GM12878 (cell line): ENCODE results near the gene KIF23.

Source experiments
- CEBPB ChIP-seq, 2 experiments: fragments of 150-350 bp in 1 of 2; IDR thresholded peaks; 2 replicates each; pipeline ENCODE4 v1.6.1; 2012 to 2014; ENCODE audit warnings: low read depth in 2 of 2, low read length in 2 of 2, borderline replicate concordance in 1 of 2, inconsistent platforms in 1 of 2
- CTCF ChIP-seq, 3 experiments: IDR thresholded peaks in 2 of 3; conservative IDR thresholded peaks in 1 of 3; 2 replicates each; pipeline ENCODE4 v1.5.1; 2011; ENCODE audit warnings: low read depth in 3 of 3, low read length in 3 of 3, mild to moderate bottlenecking in 3 of 3, control low read depth in 2 of 3, moderate library complexity in 2 of 3, inconsistent platforms in 1 of 3, mixed read lengths in 1 of 3; ENCODE audit not compliant: control insufficient read depth in 2 of 3, insufficient read depth in 1 of 3; ENCODE audit errors: extremely low read depth in 1 of 3
- HCFC1 ChIP-seq: fragments of 150-350 bp; IDR thresholded peaks from 2 replicates; pipeline ENCODE4 v1.6.1; 2014; ENCODE audit warnings: low read length
- NFXL1 ChIP-seq: fragments of 450-650 bp; IDR thresholded peaks from 2 replicates; pipeline ENCODE4 v1.6.1; 2017; ENCODE audit warnings: antibody characterized with exemption, mild to moderate bottlenecking, borderline replicate concordance
- POLR2AphosphoS2 ChIP-seq: IDR thresholded peaks from 2 replicates; pipeline ENCODE4 v1.6.1; 2011; ENCODE audit warnings: low read depth, mild to moderate bottlenecking, low read length, improper control_type of control experiment, moderate library complexity
- RAD21 ChIP-seq: IDR thresholded peaks from 2 replicates; pipeline ENCODE4 v1.6.1; 2011; ENCODE audit warnings: mild to moderate bottlenecking, low read depth, low read length, moderate library complexity; ENCODE audit not compliant: insufficient read depth
- YY1 ChIP-seq: IDR thresholded peaks from 2 replicates; pipeline ENCODE4 v1.6.1; 2011; ENCODE audit warnings: low read depth, mild to moderate bottlenecking, low read length
- TF ChIP-seq, protein P1 (sequence below): IDR thresholded peaks from 2 replicates; pipeline ENCODE4 v1.6.1; 2011; ENCODE audit warnings: low read depth, low read length, improper control_type of control experiment, borderline replicate concordance
- TF ChIP-seq, protein P2 (sequence below): IDR thresholded peaks from 2 replicates; pipeline ENCODE4 v1.6.1; 2012; ENCODE audit warnings: mild to moderate bottlenecking, low read depth, low read length

DNA sequence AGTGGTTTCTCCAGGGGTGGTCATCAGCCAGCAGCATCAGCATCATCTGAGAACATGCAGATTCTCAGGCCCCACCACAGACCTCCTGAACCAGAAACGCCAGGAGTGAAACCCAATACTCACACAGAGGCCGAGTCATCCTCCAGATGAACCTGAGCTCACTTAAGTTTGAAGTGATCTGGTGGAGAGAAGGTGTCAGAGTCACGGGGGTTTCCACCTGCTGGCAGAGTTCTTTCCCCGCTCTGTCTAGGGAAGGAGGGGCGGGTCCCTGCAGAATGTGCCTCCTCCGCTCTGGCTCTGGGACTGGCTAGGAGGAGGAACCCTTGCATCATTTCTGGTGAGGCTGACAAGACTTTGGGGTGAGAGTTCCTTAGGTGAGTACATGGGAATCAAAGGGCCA lies 13.3 kb upstream of the KIF23 start:
- TF ChIP-seq CTCF (IDR thresholded peaks at IDR 0.05 in 2 of 3, conservative IDR thresholded peaks at IDR 0.05 in 1 of 3; ENCODE audit: control insufficient read depth in 2 of 3, extremely low read depth in 1 of 3, insufficient read depth in 1 of 3, low read depth in 3 of 3, low read length in 3 of 3) (no peak), HCFC1 (no peak), POLR2AphosphoS2 (no peak), NFXL1 (no peak), CEBPB (IDR thresholded peaks at IDR 0.05; ENCODE audit: borderline replicate concordance in 1 of 2, low read depth in 2 of 2, low read length in 2 of 2) (no peak), YY1 (no peak), RAD21 (no peak)
- TF ChIP-seq, protein P1, sequence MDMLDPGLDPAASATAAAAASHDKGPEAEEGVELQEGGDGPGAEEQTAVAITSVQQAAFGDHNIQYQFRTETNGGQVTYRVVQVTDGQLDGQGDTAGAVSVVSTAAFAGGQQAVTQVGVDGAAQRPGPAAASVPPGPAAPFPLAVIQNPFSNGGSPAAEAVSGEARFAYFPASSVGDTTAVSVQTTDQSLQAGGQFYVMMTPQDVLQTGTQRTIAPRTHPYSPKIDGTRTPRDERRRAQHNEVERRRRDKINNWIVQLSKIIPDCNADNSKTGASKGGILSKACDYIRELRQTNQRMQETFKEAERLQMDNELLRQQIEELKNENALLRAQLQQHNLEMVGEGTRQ: no peak
- TF ChIP-seq, protein P2, sequence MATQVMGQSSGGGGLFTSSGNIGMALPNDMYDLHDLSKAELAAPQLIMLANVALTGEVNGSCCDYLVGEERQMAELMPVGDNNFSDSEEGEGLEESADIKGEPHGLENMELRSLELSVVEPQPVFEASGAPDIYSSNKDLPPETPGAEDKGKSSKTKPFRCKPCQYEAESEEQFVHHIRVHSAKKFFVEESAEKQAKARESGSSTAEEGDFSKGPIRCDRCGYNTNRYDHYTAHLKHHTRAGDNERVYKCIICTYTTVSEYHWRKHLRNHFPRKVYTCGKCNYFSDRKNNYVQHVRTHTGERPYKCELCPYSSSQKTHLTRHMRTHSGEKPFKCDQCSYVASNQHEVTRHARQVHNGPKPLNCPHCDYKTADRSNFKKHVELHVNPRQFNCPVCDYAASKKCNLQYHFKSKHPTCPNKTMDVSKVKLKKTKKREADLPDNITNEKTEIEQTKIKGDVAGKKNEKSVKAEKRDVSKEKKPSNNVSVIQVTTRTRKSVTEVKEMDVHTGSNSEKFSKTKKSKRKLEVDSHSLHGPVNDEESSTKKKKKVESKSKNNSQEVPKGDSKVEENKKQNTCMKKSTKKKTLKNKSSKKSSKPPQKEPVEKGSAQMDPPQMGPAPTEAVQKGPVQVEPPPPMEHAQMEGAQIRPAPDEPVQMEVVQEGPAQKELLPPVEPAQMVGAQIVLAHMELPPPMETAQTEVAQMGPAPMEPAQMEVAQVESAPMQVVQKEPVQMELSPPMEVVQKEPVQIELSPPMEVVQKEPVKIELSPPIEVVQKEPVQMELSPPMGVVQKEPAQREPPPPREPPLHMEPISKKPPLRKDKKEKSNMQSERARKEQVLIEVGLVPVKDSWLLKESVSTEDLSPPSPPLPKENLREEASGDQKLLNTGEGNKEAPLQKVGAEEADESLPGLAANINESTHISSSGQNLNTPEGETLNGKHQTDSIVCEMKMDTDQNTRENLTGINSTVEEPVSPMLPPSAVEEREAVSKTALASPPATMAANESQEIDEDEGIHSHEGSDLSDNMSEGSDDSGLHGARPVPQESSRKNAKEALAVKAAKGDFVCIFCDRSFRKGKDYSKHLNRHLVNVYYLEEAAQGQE: no peak
